OCI-LY1 (cell line): ENCODE results near the gene CHSY1.

Experiments used
- H2AFZ ChIP-seq: fragments of 200-600 bp; sonication (generic), shearing (Covaris generic); 2 replicates; pipeline ENCODE4 v1.6.0; 2014; ENCODE audit warnings: antibody characterized with exemption, mild to moderate bottlenecking, low read length
- H3F3A ChIP-seq: fragments of 200-600 bp; sonication (generic), shearing (Covaris generic); 2 replicates; pipeline ENCODE4 v1.6.0; 2014; ENCODE audit warnings: mild to moderate bottlenecking, antibody characterized with exemption, low read length, moderate library complexity; ENCODE audit not compliant: insufficient read depth
- H3K27ac ChIP-seq: fragments of 200-600 bp; sonication (generic); 2 replicates; pipeline ENCODE4 v1.5.1; 2014; ENCODE audit warnings: low read length, mixed run types, mild to moderate bottlenecking, low read depth; ENCODE audit not compliant: poor library complexity, severe bottlenecking
- H3K27me3 ChIP-seq: fragments of 200-600 bp; sonication (generic); 2 replicates; pipeline ENCODE4 v1.6.0; 2014; ENCODE audit warnings: antibody characterized with exemption, mild to moderate bottlenecking, low read length, moderate library complexity; ENCODE audit not compliant: insufficient read depth
- H3K36me3 ChIP-seq: fragments of 200-600 bp; sonication (generic); 2 replicates; pipeline ENCODE4 v1.6.1; 2014; ENCODE audit warnings: mild to moderate bottlenecking, antibody characterized with exemption, low read length, moderate library complexity, mixed read lengths; ENCODE audit not compliant: insufficient read depth
- H3K4me1 ChIP-seq: fragments of 200-600 bp; sonication (generic); 2 replicates; pipeline ENCODE4 v1.5.1; 2014; ENCODE audit warnings: mild to moderate bottlenecking, low read length, moderate library complexity; ENCODE audit not compliant: insufficient read depth, severe bottlenecking
- H3K4me2 ChIP-seq: fragments of 200-600 bp; sonication (generic), shearing (Covaris generic); 2 replicates; pipeline ENCODE4 v1.6.1; 2014; ENCODE audit warnings: low read length
- H3K4me3 ChIP-seq: fragments of 200-600 bp; sonication (generic); 2 replicates; pipeline ENCODE4 v1.5.1; 2014; ENCODE audit warnings: low read length, low read depth, mild to moderate bottlenecking, mixed read lengths; ENCODE audit not compliant: poor library complexity, severe bottlenecking
- H3K79me2 ChIP-seq: fragments of 200-600 bp; shearing (Covaris generic); 2 replicates; pipeline ENCODE4 v1.6.1; 2016; ENCODE audit warnings: mixed run types, low read length, mixed read lengths; ENCODE audit not compliant: insufficient read depth
- H3K9ac ChIP-seq: fragments of 200-600 bp; sonication (generic), shearing (Covaris generic); 2 replicates; pipeline ENCODE4 v1.6.1; 2014; ENCODE audit warnings: mild to moderate bottlenecking, low read length, mixed read lengths
- H3K9me2 ChIP-seq: fragments of 200-600 bp; sonication (generic), shearing (Covaris generic); 2 replicates; pipeline ENCODE4 v1.6.1; 2014; ENCODE audit warnings: low read depth, mild to moderate bottlenecking, low read length, mixed read lengths
- H3K9me3 ChIP-seq: fragments of 200-600 bp; shearing (Covaris generic); 2 replicates; pipeline ENCODE4 v1.6.1; 2014; ENCODE audit warnings: low read length, mixed read lengths
- H4K20me1 ChIP-seq: fragments of 200-600 bp; sonication (generic), shearing (Covaris generic); 2 replicates; pipeline ENCODE4 v1.6.0; 2016; ENCODE audit warnings: mild to moderate bottlenecking, low read length; ENCODE audit not compliant: insufficient read depth
- EZH2 ChIP-seq: fragments of 200-600 bp; sonication (generic), shearing (Covaris generic); IDR thresholded peaks from 2 replicates; pipeline ENCODE4 v1.8.0; 2017; ENCODE audit warnings: borderline replicate concordance, mixed run types, mild to moderate bottlenecking, antibody characterized with exemption, low read length, moderate library complexity, mixed read lengths
- TF ChIP-seq, protein P1 (sequence below): fragments of 200-600 bp; sonication (generic), shearing (Covaris generic); IDR thresholded peaks from 2 replicates; pipeline ENCODE4 v1.5.1; 2017; ENCODE audit warnings: mild to moderate bottlenecking, antibody characterized with exemption, low read length, moderate library complexity, mixed read lengths

The CHSY1 gene

DNA sequence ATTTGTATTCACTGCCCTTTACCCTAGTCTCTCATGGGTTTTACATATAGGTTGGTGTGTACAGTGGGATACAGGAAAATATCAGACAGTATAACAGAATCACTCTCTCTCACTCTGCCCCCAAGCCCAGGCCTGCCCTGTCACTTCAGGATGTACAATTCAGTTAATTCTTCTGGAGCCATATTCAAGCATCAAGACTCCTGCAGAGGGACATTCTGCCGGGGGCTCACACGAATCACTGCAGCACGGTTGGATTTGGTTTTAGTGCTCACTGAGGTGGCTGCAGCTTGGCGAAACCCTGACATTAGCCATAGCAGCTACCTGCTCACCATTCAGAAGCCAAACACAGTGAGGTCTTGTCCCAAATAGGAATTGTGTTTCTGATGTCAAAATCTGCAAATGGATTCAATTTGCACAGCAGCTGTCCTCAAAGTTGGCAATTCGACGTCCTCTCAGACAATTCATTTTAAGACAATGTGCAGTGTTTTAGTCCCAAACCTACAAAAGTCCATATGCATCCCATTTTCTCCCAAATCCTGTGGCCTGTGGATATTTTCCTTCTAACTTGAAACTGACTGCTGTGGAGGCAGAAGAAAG is 82.9 kb downstream of the CHSY1 start:
- no peaks in the 10 kb centered on the region for H3F3A ChIP-seq
- H3K36me3 ChIP-seq: no peaks in the 10 kb centered on the region; the same call in 1 of the 2 replicates
- no peaks in the 10 kb centered on the region for H3K79me2 ChIP-seq
- H3K4me2 ChIP-seq: no peak overlapping the region
- peaks cover 13% of the 10 kb centered on the region for H3K9me3 ChIP-seq
- H4K20me1 ChIP-seq: no peaks in the 10 kb centered on the region
- no peak overlapping the region for H3K9ac ChIP-seq
- no peak overlapping the region for H2AFZ ChIP-seq
- no peaks in the 10 kb centered on the region for H3K9me2 ChIP-seq
- H3K4me1 ChIP-seq: no peaks in the 10 kb centered on the region
- peaks cover 5% of the 10 kb centered on the region; the same call in 1 of the 2 replicates for H3K27me3 ChIP-seq
- no peak for TF ChIP-seq EZH2
- TF ChIP-seq, protein P1, sequence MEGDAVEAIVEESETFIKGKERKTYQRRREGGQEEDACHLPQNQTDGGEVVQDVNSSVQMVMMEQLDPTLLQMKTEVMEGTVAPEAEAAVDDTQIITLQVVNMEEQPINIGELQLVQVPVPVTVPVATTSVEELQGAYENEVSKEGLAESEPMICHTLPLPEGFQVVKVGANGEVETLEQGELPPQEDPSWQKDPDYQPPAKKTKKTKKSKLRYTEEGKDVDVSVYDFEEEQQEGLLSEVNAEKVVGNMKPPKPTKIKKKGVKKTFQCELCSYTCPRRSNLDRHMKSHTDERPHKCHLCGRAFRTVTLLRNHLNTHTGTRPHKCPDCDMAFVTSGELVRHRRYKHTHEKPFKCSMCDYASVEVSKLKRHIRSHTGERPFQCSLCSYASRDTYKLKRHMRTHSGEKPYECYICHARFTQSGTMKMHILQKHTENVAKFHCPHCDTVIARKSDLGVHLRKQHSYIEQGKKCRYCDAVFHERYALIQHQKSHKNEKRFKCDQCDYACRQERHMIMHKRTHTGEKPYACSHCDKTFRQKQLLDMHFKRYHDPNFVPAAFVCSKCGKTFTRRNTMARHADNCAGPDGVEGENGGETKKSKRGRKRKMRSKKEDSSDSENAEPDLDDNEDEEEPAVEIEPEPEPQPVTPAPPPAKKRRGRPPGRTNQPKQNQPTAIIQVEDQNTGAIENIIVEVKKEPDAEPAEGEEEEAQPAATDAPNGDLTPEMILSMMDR: no peak
- no peak overlapping the region for H3K4me3 ChIP-seq
- no peak overlapping the region for H3K27ac ChIP-seq

- Histone ChIP-seq H3K9me3 (peaks cover 13% of the 10 kb centered on the region), H3K9ac (no peak overlapping the region), H3F3A (no peaks in the 10 kb centered on the region), H2AFZ (no peak overlapping the region), H3K4me2 (no peak overlapping the region), H3K27ac (no peak overlapping the region), H3K9me2 (no peaks in the 10 kb centered on the region), H4K20me1 (no peaks in the 10 kb centered on the region), H3K4me1 (no peaks in the 10 kb centered on the region), H3K36me3 (no peaks in the 10 kb centered on the region; the same call in 1 of the 2 replicates), H3K4me3 (no peak overlapping the region), H3K79me2 (no peaks in the 10 kb centered on the region), H3K27me3 (peaks cover 5% of the 10 kb centered on the region; the same call in 1 of the 2 replicates)
- TF ChIP-seq, protein P1: no peak
- no peak for TF ChIP-seq EZH2
Measured at GRCh38 chr15:101168463-101168824, 83.4 kb downstream of the CHSY1 start.

- no peak overlapping the region for H3K4me2 ChIP-seq
- H3K4me3 ChIP-seq: no peak overlapping the region
- H3K27ac ChIP-seq: no peak overlapping the region
- TF ChIP-seq, protein P1: no peak
- no peak for TF ChIP-seq EZH2
- peaks cover 13% of the 10 kb centered on the region for H3K9me3 ChIP-seq
- no peaks in the 10 kb centered on the region for H3K4me1 ChIP-seq
- H3K9ac ChIP-seq: no peak overlapping the region
- H2AFZ ChIP-seq: no peak overlapping the region
- no peaks in the 10 kb centered on the region; the same call in 1 of the 2 replicates for H3K36me3 ChIP-seq
- H3K79me2 ChIP-seq: no peaks in the 10 kb centered on the region
- no peaks in the 10 kb centered on the region for H3F3A ChIP-seq
- H3K27me3 ChIP-seq: peaks cover 5% of the 10 kb centered on the region; the same call in 1 of the 2 replicates
- H4K20me1 ChIP-seq: no peaks in the 10 kb centered on the region
- no peaks in the 10 kb centered on the region for H3K9me2 ChIP-seq
Measured at GRCh38 chr15:101167753-101168462, 83.9 kb downstream of the CHSY1 start.
